ENCODE results near the gene CROCC2. TPM values are rescaled to one million over a fixed set of nuclear protein-coding genes. Genes with fewer than 3 reads are reported as not detected.

CROCC2 gene
- total and polyA plus RNA-seq, 2 donors (not counting 1 experiment from before 2014, with no cell fraction given): not detected

DNA sequence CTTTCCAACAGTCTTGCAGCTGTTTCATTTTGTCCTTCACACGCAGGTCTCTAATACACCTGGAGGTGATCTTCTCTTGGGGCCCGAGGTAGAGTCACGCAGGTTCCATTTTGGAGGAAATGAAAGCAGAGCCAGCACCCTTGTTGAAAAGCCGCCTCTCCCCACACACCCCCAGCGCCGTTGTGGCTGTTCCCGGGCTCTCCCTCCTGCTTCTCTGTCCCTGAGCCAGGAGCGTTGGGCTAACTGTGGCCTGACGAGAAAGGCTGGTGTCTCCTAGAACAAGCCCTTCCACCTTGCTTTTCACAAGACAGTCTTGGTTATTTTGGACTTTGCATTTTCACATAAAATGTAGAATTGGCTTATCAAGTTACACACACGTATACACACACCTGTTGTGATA is 108.6 kb downstream of the CROCC2 start:
- peaks cover 5% of the 10 kb centered on the region for H3K4me1 Mint-ChIP-seq
- Histone ChIP-seq H3K4me3 (ENCODE audit: control extremely low read depth in 1 of 5, extremely low read depth in 1 of 5, insufficient read depth in 1 of 5, low read depth in 2 of 5, low read length in 4 of 5) (no peak overlapping the region), H3K4me1 (ENCODE audit: control insufficient read depth in 2 of 2, insufficient read depth in 2 of 2, low read length in 2 of 2) (peaks cover 7 to 8% of the 10 kb centered on the region in 2 donors), H3K79me2 (ENCODE audit: control insufficient read depth, insufficient read depth, low read length) (no peaks in the 10 kb centered on the region), H3K4me2 (replicated peaks; ENCODE audit: low read depth, low read length, poor library complexity, severe bottlenecking) (no peak overlapping the region), H3K9me3 (ENCODE audit: control extremely low read depth in 1 of 3, control insufficient read depth in 2 of 3, insufficient read depth in 1 of 3, low read length in 2 of 3) (peaks cover 0 to 4% (median 0%) of the 10 kb centered on the region in 3 donors), H2AFZ (ENCODE audit: insufficient read depth, low read depth, low read length, poor library complexity, severe bottlenecking) (no peak overlapping the region), H3K27me3 (replicated peaks in 1 of 4; ENCODE audit: control extremely low read depth in 1 of 4, control insufficient read depth in 3 of 4, insufficient read depth in 4 of 4, low read length in 3 of 4) (peaks cover 0 to 6% (median 2%) of the 10 kb centered on the region in 4 experiments), H3K27ac (ENCODE audit: low read length in 2 of 2) (no peak overlapping the region), H4K20me1 (ENCODE audit: control insufficient read depth, insufficient read depth, low read length, poor library complexity, severe bottlenecking) (no peaks in the 10 kb centered on the region), H3K36me3 (replicated peaks in 1 of 2; ENCODE audit: control extremely low read depth in 1 of 2, control insufficient read depth in 1 of 2, extremely low read depth in 1 of 2, insufficient read depth in 2 of 2, low read length in 1 of 2) (no peaks in the 10 kb centered on the region), H3K9ac (ENCODE audit: low read length) (no peak overlapping the region)
- DNase-seq: no peak
- H3K9me3 Mint-ChIP-seq (ENCODE audit: insufficient read depth): no peaks in the 10 kb centered on the region
- WGBS (ENCODE audit: insufficient coverage): 92% methylated on average over 8 of the region's 10 CpGs
- no peak overlapping the region for H3K4me3 Mint-ChIP-seq
- ChIA-PET POLR2A (no interaction called here), CTCF (no interaction called here)
- H3K27me3 Mint-ChIP-seq: no peaks in the 10 kb centered on the region
- ATAC-seq (ENCODE audit: low read depth): no peak
- intact Hi-C loops (cut with micrococcal nuclease): no loop called here
- H3K27ac Mint-ChIP-seq: no peak overlapping the region
- no peak for TF ChIP-seq CTCF (IDR thresholded peaks at IDR 0.05)
- no peak for TF ChIP-seq EZH2 (IDR thresholded peaks at IDR 0.05; ENCODE audit: borderline replicate concordance, insufficient read depth, low read depth, low read length, poor library complexity, severe bottlenecking)

GRCh38 chr2:241015439-241015838 is 109.3 kb downstream of the CROCC2 start:
- no peak overlapping the region for H2AFZ ChIP-seq (ENCODE audit: insufficient read depth, low read depth, low read length, poor library complexity, severe bottlenecking)
- no peaks in the 10 kb centered on the region for H4K20me1 ChIP-seq (ENCODE audit: control insufficient read depth, insufficient read depth, low read length, poor library complexity, severe bottlenecking)
- H3K4me3 ChIP-seq (ENCODE audit: control extremely low read depth in 1 of 5, extremely low read depth in 1 of 5, insufficient read depth in 1 of 5, low read depth in 2 of 5, low read length in 4 of 5): no peak overlapping the region
- Mint-ChIP-seq H3K4me3 (no peak overlapping the region), H3K27me3 (no peaks in the 10 kb centered on the region), H3K27ac (no peak overlapping the region), H3K9me3 (ENCODE audit: insufficient read depth) (no peaks in the 10 kb centered on the region), H3K4me1 (no peaks in the 10 kb centered on the region)
- H3K27ac ChIP-seq (ENCODE audit: low read length in 2 of 2): no peak overlapping the region
- H3K4me2 ChIP-seq (replicated peaks; ENCODE audit: low read depth, low read length, poor library complexity, severe bottlenecking): no peak overlapping the region
- CTCF ChIA-PET: no interaction called here
- H3K9ac ChIP-seq (ENCODE audit: low read length): no peak overlapping the region
- no peaks in the 10 kb centered on the region for H3K79me2 ChIP-seq (ENCODE audit: control insufficient read depth, insufficient read depth, low read length)
- intact Hi-C loops (cut with micrococcal nuclease): no loop called here
- H3K27me3 ChIP-seq (replicated peaks in 1 of 4; ENCODE audit: control extremely low read depth in 1 of 4, control insufficient read depth in 3 of 4, insufficient read depth in 4 of 4, low read length in 3 of 4): no peaks in the 10 kb centered on the region
- peaks cover 0 to 4% (median 0%) of the 10 kb centered on the region in 3 donors for H3K9me3 ChIP-seq (ENCODE audit: control extremely low read depth in 1 of 3, control insufficient read depth in 2 of 3, insufficient read depth in 1 of 3, low read length in 2 of 3)
- ATAC-seq (ENCODE audit: low read depth) (no peak), DNase-seq (no peak)
- WGBS (ENCODE audit: insufficient coverage): 95% methylated on average over 13 of the region's 13 CpGs
- H3K4me1 ChIP-seq (ENCODE audit: control insufficient read depth in 2 of 2, insufficient read depth in 2 of 2, low read length in 2 of 2): peaks cover under 1 to 1% of the 10 kb centered on the region in 2 donors
- POLR2A ChIA-PET: no interaction called here
- no peaks in the 10 kb centered on the region for H3K36me3 ChIP-seq (replicated peaks in 1 of 2; ENCODE audit: control extremely low read depth in 1 of 2, control insufficient read depth in 1 of 2, extremely low read depth in 1 of 2, insufficient read depth in 2 of 2, low read length in 1 of 2)
- TF ChIP-seq CTCF (IDR thresholded peaks at IDR 0.05) (no peak), EZH2 (IDR thresholded peaks at IDR 0.05; ENCODE audit: borderline replicate concordance, insufficient read depth, low read depth, low read length, poor library complexity, severe bottlenecking) (no peak)

Measured in B cell (primary cell).